Lung (tissue), 12 donors: ENCODE results near the gene PALLD. TPM values are rescaled to one million over a fixed set of nuclear protein-coding genes. Genes with fewer than 3 reads are reported as not detected.
A peak's percentile ranks its signal among the peaks of the same experiment; 100 is the strongest.

Experiments
- ATAC-seq: fragments of 200-7000 bp; cut with Tn5 transposase; one replicate; pipeline ENCODE4 v1.9.1; 2020; ENCODE audit warnings: moderate number of reproducible peaks; ENCODE audit not compliant: insufficient read depth, low FRiP score
- DNase-seq, 3 donors: peaks; one replicate each; pipeline ENCODE4 v3.0.0-alpha.2; 2013 to 2017
- H3K27ac ChIP-seq, 2 donors: one replicate each; pipeline ENCODE4 v1.5.1; 2013; ENCODE audit warnings: mild to moderate bottlenecking in 2 of 2, moderate library complexity in 2 of 2, control low read depth in 1 of 2, inconsistent platforms in 1 of 2, low read depth in 1 of 2, low read length in 1 of 2
- H3K27me3 ChIP-seq, 3 donors: one replicate each; pipeline ENCODE4 v1.5.1; 2013; ENCODE audit warnings: low read length in 2 of 3; ENCODE audit not compliant: control insufficient read depth in 3 of 3, insufficient read depth in 3 of 3
- H3K36me3 ChIP-seq, 4 donors: one replicate each; pipeline ENCODE4 v1.5.1; 2013; ENCODE audit warnings: low read length in 4 of 4, mild to moderate bottlenecking in 1 of 4, moderate library complexity in 1 of 4; ENCODE audit not compliant: control insufficient read depth in 4 of 4, insufficient read depth in 4 of 4
- H3K4me1 ChIP-seq, 5 donors: one replicate each; pipeline ENCODE4 v1.5.1; 2013; ENCODE audit warnings: low read length in 5 of 5, mild to moderate bottlenecking in 2 of 5, moderate library complexity in 1 of 5; ENCODE audit not compliant: control insufficient read depth in 5 of 5, insufficient read depth in 5 of 5
- H3K4me3 ChIP-seq: one replicate; pipeline ENCODE4 v1.5.1; 2013; ENCODE audit warnings: mild to moderate bottlenecking, control low read depth, moderate library complexity
- H3K9ac ChIP-seq, 2 donors: one replicate each; pipeline ENCODE4 v1.5.1; 2013; ENCODE audit warnings: low read length in 2 of 2, control low read depth in 1 of 2; ENCODE audit not compliant: insufficient read depth in 1 of 2
- H3K9me3 ChIP-seq, 4 donors: one replicate each; pipeline ENCODE4 v1.5.1; 2013; ENCODE audit warnings: low read length in 3 of 4, mild to moderate bottlenecking in 1 of 4, moderate library complexity in 1 of 4; ENCODE audit not compliant: control insufficient read depth in 4 of 4, insufficient read depth in 3 of 4
- CTCF ChIP-seq: IDR thresholded peaks from 2 replicates; pipeline ENCODE4 v1.5.1; 2012; ENCODE audit warnings: mild to moderate bottlenecking; ENCODE audit errors: control extremely low read depth, extremely low read depth
- WGBS, 2 donors: extraction: QIAGEN DNeasy Blood & Tissue Kit; methylation state at CpG; one replicate each; pipeline ENCODE4 v1.1.7; 2013; 5-methylcytosine and 5-hydroxymethylcytosine counted together
- polyA plus RNA-seq, 2 donors: library from polyadenylated mRNA; stranded (reverse); fragments of 200-250 nt; gene quantifications; one replicate each; pipeline ENCODE4 v1.2.1, GENCODE V29; 2013
- total RNA-seq, 2 donors: library from RNA; depleted of rRNA in 1 of 2; stranded (reverse); fragments of >200 nt in 1 of 2; gene quantifications; one replicate each; pipeline ENCODE4 v1.2.1, GENCODE V29; 2014 to 2021
- donor health status: control.
- donor health status: control.
- donor health status: Bipolar disorder and iron deficiency.
- donor health status: healthy.
- donor health status: DM: yes; HTN: yes; CAD: no.

Gene PALLD
- total and polyA plus RNA-seq, 4 donors = 20.7 to 139 (median 63.0) TPM

- Histone ChIP-seq H3K27ac (no peak overlapping the region), H3K4me1 (peaks cover 0 to 20% (median 0%) of the 10 kb centered on the region in 5 donors), H3K4me3 (no peak overlapping the region), H3K9ac (no peak overlapping the region), H3K27me3 (no peaks in the 10 kb centered on the region), H3K9me3 (no peaks in the 10 kb centered on the region), H3K36me3 (no peaks in the 10 kb centered on the region)
- no peak for TF ChIP-seq CTCF
- no peak for ATAC-seq
- no peak for DNase-seq
- WGBS, 2 donors = 74 to 78% methylated on average over 5 of the region's 5 CpGs
Observed at GRCh38 chr4:168600796-168601583, 104.1 kb downstream of the PALLD start.

- no peak overlapping the region for H3K9ac ChIP-seq
- no peaks in the 10 kb centered on the region for H3K9me3 ChIP-seq
- H3K27ac ChIP-seq = peak overlapping the region in 1 of 2 donors; percentile 17
- 81 to 93% methylated on average over 4 of the region's 4 CpGs for WGBS, 2 donors
- ATAC-seq (no peak), DNase-seq (no peak)
- H3K4me1 ChIP-seq = peaks cover 0 to 17% (median 0%) of the 10 kb centered on the region in 5 donors
- H3K36me3 ChIP-seq = no peaks in the 10 kb centered on the region
- no peak for TF ChIP-seq CTCF
- H3K27me3 ChIP-seq = no peaks in the 10 kb centered on the region
- H3K4me3 ChIP-seq = no peak overlapping the region
Observed at GRCh38 chr4:168601899-168602298, 105.0 kb downstream of the PALLD start.

- Histone ChIP-seq H3K9ac (no peak overlapping the region), H3K4me1 (peaks cover 0 to 18% (median 0%) of the 10 kb centered on the region in 5 donors), H3K27ac (peak overlapping the region in 1 of 2 donors; percentile 76), H3K9me3 (no peaks in the 10 kb centered on the region), H3K27me3 (no peaks in the 10 kb centered on the region), H3K36me3 (no peaks in the 10 kb centered on the region), H3K4me3 (no peak overlapping the region)
- ATAC-seq (peak; percentile 77), DNase-seq (peak; percentile 25 to 61 (median 40))
- TF ChIP-seq CTCF = no peak
- WGBS, 2 donors = 73 to 80% methylated on average over 7 of the region's 7 CpGs
Observed at GRCh38 chr4:168604496-168605373, 107.9 kb downstream of the PALLD start.
